Renal cortical epithelial cell (primary cell): ENCODE data around the gene AP1M2. TPM values are rescaled to one million over a fixed set of nuclear protein-coding genes. Genes with fewer than 3 reads are reported as not detected.
"Not testable (repeated sequence)": the region's sequence is repeated elsewhere in the genome, so short reads cannot be mapped to it uniquely, and the experiment has no call there.

Experiments
- DNase-seq: peaks from one replicate; pipeline ENCODE4 v3.0.0-alpha.2; 2011; ENCODE audit warnings: low read depth
- total RNA-seq: library from RNA; depleted of rRNA; stranded (reverse); fragments of >200 nt; gene quantifications from 2 replicates; pipeline ENCODE4 v1.2.3, GENCODE V29; 2014

Gene AP1M2
- total RNA-seq, 1 donor from 2014 or later: 2.0 TPM

DNA sequence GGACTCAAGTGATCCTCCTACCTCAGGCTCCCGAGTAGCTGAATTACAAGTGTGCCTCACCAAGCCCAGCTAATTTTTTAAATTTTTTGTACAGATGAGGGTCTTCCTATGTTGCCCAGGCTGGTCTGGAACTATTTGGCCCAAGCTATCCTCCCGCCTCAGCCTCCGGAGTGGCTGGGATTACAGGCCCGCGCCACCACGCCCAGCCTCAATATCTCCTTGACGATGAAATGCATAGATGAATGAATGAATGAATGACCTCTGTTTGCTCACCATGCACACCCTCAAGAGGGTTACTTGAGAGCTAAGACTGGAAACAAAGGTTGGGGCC, 14.9 kb upstream of the AP1M2 start:
- DNase-seq: peak; percentile 23

DNA sequence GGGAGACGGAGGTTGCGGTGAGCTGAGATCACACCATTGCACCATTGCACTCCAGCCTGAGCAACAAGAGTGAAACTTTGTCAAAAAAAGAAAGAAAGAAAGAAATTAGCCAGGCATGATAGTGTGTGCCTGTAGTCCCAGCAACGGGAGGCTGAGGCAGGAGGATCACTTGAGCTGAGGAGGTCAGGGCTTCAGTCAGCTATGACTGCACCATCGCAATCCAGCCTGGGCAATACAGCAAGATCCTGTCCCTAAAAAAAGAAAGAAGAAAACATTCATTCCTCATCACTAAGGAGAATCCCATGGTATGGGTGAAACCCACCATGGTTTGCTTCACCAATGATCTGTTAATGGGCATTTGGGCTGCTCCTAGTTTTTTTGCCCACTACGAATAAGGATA, 13.0 kb upstream of the AP1M2 start:
- DNase-seq: no peak

DNA sequence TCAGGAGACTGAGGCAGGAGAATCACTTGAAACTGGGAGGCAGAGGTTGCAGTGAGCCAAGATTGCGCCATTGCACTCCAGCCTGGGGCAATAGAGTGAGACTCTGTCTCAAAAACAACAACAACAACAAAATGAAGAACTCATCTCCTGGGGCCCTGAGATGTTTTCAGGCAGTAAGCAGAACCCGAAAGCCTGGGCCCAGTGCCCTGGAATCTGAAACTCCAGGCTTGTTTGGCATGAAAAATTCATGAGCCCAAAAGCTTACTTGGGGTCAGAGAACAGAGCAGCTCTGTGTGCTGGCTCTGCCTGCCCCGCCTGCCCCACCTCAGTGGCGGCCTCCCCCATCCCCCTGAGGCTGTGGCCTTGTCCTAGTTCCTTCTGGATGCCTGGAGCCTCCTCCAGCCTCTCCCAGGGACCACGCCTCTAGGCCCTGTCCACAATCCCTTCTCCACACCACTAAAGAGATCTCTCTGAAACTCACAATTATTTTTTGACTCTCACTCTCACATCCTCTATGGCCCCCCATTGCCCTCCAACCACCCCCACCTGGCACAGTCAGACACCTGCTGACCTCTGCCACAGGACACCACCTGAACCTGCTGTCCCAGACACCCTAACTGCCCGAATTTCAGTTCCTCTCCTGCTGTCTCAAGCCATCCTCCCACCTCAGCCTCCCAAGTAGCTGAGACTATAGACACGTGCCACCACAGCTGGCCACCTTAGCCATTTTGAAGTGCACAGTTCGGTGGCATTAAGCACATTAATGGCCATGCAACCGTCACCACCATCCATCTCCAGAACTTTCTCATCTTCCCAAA, 6.9 kb upstream of the AP1M2 start:
- DNase-seq: peak; percentile 55

DNA sequence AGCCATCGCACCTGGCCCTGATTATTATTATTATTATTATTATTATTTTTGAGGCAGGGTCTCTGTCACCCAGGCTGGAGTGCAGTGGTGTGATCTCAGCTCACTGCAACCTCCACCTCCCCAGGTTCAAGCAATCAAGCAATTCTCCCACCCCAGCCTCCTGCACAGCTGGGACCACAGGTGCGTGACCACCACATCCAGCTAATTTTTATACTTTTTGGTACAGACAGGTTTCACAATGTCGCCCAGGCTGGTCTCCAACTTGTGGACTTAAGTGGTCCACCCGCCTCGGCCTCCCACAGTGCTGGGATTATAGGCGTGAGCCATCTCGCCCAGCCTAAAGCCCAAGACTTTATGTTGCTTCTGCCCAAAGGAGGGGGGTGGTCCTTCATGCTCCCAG, 6.0 kb upstream of the AP1M2 start:
- no peak for DNase-seq

DNA sequence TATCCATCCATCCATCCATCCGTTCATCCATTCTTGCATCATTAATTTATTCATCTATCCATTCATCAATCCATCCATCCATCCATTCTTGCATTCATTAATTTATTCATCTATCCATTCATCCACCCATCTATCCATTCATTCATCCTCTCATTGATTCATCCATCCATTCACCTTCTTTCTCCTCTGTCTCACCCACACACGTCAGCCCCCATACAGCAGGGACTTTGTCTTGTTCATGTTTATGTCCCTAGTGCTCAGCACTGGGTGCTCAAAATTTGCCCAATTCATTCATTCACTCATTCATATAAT, 683 bp upstream of the AP1M2 start:
- no peak for DNase-seq

DNA sequence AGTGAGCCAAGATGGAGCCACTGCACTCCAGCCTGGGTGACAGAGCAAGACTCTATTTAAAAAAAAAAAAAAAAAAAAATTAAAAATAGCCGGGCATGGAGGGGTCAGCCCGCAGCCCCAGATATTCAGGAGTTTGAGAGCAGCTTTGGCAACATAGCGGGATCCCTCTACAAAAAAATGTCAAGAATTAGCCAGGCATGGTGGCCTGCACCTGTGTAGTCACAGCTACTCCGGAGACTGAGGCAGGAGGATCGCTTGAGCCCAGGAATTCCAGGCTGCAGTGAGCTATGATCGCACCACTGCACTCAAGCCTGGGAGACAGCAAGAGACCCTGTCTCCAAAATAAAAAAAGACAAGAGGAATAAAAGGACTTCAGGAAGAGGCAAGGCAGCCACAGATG, 716 bp downstream of the AP1M2 start:
- DNase-seq: no peak

DNA sequence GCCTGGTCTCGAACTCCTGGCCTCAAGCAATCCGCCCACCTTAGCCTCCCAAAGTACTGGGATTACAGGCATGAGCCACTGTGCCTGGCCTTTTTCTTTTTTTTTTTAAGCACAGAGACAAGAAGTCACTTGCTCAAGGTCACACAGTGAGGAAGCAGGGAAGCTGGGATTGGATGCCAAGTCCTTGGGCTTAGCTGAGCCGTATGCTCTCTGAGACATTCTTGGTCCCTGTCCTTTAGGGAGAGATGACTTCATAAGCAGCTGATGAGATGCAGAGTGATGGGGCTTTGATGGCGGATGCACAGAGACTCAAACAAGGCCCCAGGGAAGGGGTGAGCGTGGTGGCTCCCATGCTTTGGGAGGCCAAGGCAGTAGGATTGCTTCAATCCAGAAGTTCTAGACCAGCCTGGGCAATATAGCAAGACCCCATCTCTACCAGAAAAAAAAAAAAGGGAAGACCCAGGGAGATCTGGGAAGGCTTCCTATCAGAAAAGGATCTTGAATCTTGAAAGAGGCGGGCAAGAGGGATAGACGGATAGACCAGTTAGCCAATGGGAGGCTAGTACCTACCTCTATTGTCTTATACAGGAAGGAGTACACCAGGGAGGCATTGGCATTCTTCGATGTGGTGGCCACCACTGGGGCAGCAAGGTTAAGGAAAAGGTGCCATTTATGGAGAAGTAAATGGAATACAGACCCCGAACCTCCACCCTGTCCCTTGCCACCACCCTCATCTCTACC, 3.9 kb downstream of the AP1M2 start:
- DNase-seq: no peak

DNA sequence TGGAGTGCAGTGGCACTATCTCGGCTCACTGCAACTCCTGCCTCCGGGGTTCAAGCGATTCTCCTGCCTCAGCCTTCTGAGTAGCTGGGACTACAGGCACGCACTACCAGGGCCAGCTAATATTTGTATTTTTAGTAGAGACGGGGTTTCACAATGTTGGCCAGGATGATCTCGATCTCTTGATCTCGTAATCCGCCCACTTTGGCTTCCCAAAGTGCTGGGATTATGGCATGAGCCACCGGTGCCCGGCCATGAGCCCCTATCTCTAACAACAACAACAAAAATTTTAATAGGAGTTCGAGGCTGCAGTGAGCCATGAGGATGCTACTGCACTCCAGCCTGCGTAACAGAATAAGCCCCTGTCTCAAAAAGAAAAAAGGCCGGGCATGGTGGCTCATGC, 5.0 kb downstream of the AP1M2 start:
- DNase-seq: no peak

DNA sequence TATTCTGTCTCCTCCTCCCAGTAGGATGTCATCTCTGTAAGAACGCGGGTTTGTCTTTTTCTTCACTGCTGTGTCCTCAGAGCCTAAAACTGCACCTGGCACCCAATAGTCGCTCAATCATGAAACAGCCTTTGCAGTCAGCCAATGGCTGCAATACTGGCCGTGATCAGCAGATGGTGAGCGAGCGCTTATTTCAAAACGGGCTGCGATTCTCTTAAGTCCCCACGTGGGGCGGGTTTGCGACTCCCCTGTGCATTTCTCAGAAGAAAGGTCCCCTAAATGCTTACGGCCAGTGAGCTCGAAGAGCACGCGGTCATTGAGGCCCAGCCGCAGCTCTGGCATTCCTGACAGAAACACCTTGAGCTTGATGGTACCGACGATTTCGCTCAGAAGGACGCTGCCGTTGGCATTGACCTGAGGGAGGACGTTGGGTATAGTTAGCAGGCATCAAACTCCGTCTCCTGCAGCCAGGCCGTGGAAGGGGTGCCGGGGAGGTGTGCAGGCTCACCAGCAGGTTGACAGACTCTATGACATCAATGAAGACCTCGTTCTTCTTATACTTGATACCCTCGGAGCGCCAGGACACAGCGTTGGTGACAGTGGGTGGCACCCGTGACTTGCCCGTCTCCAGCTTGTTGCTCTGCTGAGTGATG, 6.0 kb downstream of the AP1M2 start:
- DNase-seq: peak; percentile 83

DNA sequence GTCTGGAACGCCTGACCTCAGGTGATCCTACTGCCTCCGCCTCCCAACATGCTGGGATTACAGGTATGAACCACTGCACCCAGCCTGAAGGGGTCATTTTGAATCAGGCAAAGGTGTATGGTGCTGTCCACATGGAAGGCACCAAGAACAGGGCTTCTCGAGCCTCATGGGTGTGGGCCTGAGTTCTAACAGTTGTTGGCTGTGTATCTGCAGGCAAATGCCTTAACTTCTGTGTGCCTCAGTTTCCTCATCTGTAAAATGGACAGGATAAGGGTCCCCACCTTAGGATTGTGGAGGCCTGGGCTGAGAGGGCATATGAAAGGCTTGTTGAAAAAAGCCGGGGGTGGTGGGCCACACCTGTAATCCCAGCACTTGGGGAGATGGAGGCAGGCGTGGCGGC, 9.2 kb downstream of the AP1M2 start:
- no peak for DNase-seq

DNA sequence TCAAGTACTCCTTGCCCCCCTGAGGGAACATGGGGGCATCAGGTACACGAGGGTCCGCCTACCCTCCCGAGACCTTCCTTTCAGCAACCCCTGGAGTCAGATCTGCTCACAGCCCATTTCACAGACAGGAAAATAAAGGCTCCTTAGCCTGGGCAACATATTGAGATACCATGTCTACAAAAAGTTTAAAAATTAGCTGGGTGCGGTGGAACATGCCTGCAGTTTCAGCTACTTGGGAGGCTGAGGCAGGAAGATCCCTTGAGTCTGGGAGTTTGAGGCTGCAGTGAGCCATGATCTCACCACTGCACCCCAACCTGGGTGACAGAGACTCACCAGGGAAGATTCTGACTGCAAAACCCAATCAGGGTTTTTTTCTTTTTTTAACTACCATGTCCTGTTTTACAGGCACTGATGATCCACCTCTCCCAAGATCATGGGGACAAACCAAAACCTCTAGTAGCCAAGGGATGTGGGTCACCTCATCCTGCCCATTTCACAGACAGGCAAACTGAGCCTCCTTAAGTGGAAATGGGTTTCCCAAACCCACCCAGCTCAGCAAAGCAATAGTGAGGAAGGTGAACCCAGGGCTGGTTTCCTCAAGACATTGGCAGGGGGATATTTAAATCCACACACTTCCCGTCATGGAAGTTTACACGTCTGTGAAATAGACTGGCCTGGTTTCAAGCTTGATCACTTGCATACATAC, 11.9 kb downstream of the AP1M2 start:
- no peak for DNase-seq

DNA sequence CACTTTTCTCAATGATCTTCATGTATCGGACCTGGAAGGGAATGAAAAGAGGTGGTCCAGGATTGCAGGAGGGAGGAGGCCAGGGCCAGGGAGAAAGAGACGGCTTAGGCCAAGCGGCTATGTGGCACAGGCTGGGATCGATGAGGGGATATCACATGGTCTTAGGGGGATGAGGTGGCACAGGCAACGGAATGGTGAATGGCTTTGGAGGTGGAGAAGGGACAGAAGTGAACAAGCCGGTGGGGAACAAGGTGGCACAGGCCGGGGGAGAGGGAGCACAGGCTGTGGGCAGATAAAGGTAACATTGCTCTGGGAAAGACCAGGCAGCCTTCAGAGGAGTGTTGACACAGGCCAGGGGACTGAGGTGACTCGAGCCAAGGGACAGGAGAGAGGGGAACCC, 12.7 kb downstream of the AP1M2 start:
- DNase-seq: no peak

DNA sequence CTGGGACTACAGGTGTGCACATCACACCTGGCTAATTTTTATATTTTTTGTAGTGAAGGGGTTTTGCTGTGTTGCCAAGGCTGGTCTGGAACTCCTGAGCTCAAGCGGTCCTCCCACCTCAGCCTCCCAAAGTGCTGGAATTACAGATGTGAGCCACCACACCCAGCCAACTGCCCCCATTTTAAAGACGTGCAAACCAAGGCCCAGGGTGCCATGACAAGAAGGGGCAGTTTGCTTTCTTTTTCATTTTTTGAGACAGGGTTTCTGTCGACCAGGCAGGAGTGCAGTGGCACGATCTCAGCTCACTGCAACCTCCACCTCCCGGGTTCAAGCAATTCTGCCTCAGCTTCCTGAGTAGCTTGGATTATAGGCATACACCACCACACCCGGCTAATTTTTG, 13.3 kb downstream of the AP1M2 start:
- not testable (repeated sequence) for DNase-seq

DNA sequence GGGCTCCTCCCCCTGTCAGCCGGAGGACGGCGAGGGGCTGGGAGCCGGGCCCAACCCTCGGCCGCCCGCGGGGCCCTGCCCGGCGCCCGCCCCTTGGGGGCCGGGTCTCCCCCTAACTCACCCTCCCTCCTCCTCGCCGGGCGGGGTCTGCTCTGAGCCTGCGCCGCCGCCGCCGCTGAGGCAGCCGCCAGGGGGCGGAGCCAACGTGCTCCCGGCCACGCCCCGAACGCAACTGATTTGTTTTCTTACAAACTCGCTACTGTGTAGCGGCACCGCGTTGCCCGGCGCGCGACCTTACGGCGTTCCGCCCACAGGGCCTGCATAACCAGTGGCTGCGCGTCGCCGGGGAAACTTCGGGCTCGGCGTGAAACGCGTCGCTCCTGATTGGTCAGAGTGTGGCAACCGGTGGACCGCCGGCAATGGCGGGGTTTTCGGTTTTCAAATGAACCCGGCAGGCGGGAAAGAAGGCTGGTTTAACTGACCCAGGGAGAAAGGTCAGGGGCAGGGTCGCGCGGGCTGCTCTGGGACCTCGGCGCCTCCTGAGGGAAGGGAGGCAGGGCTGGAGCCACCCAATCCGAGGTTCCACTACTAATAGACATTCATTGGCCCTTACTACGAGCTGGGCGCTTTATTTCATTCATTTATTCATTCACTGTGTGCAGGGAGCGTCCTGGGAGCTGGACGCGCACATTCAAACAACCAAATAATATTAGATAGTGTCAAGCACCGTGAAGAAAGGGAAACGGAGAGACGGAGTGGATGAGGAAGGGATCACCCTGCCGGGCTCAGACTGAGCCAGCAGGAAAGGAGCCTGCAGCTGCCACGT, 18.1 kb downstream of the AP1M2 start, which contains the start of gene CDKN2D:
CDKN2D (minus strand) TSS at position 154 of the 826 bp plus-strand sequence. CDS start 326 bp downstream, outside the sequence.
- peak; percentile 97 for DNase-seq

DNA sequence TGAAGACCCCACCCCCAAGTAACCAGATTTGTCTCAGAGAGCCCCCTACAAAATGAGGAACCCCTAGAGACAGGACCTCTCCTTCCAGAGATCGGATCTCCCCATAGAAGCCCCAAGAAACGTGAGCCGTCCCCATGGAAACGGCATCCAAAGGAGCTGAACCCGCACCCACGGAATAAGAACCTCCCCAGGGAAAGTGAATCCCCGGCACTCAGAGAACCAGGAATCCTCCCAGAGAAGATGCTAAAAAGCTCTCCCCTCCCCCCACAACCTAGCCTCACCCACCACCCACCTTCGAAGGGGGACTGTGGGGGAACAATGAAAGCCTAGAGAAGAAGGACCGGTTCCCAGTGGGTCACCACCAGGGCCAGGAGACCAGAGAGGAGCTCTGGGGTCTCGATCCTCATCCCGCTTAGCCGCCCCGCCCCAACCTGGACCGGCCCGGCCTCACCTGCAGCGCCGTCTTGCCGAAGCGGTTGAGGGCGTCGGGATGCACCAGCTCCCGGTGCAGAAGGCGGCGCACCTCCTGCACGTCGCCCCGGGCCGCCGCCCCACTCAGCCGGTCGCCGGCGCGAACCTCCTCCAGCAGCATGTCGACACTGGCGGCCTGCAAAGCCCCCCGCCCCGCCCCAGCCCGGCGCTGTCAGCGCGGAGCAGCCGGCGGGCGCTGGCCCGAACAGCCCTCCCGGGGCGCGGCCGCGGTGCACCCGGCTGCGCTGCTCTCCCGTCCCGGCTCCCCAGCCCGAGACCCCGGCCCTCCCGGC, 18.9 kb downstream of the AP1M2 start:
- DNase-seq: no peak

DNA sequence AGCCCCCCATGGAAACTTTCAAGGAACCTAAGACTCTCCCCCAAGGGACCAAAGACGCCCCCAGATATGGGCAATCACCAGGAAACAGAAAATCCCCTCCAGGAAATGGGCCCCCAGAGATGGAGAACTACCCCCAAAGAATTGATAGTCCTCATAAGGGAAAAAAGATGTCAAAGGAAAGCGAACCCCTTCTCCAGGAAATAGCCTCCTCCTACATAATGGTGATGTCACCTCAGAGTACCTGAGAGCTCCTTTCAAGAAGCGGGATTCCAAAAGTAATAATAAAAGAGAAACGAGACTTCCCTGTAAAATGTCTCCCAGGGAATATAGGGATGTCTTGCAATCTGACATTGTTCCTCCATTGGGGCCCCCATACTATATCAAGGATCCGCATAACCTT, 19.5 kb downstream of the AP1M2 start:
- no peak for DNase-seq

DNA sequence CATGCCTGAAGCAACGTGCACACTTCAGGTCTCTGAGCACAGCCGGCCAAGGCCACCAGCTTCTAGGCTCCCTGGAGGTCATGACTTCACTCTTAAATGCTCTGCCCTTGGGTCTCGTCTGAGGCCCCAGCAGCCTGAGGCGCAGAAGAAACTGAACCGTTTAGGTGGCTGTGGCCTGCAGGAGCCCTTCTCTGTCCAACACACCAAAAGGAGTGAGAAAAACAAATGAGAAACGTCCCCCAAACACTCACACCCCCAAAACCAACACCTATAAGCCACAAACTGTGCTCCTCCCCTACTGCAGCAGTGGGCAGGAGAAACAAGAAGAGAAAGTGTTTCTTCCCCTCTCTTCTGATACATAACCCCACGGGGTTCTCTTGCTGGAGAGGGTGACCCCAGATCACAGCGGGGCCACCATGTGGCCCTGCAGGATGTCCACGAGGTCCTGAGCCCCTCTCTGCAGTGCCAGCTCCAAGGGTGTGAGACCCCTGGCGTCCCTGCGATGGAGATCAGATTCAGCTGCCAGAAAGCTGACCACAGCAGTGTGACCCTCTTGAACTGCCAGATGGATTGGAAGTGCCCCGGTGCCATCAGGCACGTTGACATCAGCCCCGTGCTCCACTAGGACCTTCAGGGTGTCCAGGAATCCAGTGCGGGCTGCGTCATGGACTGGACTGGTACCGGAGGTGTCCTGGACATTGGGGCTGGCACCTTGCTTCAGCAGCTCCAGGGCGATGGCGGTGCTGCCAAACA, 20.3 kb downstream of the AP1M2 start:
- no peak for DNase-seq

DNA sequence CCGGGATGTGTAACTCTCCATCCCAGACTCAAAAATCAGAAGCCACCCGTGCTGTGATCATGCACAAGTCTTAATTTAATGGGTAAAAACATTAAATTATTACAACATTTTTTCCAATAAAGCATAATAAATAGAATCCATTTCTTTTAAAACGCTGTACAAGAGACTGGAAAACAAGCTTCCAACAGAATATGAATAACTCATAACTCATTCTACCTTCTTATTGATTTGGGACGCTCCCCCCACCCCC, 20.8 kb downstream of the AP1M2 start:
- DNase-seq: no peak

DNA sequence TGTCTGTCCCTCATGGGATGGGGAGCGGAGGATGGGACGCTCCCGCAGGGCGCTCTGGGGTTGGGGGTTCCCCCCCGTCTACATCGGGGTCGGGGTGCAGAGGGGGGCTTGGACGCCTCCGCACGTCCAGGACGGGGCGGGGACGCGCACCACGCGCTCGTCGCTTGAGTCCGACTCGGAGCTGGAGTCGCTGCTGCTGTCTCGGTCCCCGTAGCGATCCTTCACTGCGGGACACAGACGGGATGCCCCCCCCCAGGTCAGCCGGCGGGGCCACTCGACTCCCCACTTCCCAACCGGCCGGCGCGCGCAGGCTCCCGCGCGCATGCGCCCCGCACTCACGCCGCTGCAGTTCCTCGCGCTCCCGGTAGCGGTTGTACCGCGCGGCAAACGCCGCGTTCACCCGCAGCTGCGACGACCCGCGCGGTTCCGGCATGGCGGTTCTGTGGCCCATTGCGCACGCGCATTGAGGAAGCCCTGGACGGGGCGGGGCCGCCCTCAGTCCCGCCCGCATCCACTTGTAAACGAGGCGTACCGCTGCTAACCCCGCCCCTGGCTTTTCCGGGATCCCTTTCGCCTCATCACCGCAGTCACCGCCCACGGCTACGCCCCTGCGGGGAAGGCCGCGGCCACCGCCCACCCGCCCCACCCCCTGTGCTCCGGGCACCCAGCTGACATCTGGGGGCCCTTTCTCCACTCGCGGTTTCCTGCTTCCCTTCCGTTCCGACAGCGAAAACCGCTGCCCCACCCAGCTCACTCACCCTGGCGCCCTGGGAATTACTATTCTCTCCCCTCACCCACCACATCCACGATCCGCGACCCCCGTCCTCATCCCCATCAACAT, 21.3 kb downstream of the AP1M2 start, which contains the start of gene KRI1:
KRI1 (minus strand) TSS at position 444 of the 841 bp plus-strand sequence; CDS start at position 433, 11 bp downstream.
- DNase-seq: peak; percentile 89
